ENCODE measurements around the gene ARFGEF2.
"Not testable (repeated sequence)": the region's sequence is repeated elsewhere in the genome, so short reads cannot be mapped to it uniquely, and the experiment has no call there.

The ARFGEF2 gene

DNA sequence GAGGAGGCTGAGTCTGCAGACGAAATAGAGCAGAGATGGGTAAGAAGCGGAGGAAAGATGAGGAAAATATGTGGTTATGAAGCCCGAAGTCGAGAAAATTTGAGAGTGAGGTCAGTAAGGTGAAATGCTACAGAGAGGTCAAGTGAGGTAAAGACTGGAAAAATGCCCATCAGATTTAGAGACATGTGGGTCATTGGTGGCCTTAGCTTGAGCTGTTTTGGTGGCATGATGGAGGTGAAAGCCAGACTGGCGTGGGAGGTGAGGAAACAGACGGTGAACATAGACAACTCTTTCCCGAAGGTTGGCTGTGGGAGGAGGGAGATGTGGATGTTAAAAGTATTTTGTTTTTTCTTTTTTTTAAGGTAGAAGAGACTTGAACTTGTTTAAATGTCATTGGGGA lies 9.4 kb downstream of the ARFGEF2 start:
- no peak for DNase-seq

DNA sequence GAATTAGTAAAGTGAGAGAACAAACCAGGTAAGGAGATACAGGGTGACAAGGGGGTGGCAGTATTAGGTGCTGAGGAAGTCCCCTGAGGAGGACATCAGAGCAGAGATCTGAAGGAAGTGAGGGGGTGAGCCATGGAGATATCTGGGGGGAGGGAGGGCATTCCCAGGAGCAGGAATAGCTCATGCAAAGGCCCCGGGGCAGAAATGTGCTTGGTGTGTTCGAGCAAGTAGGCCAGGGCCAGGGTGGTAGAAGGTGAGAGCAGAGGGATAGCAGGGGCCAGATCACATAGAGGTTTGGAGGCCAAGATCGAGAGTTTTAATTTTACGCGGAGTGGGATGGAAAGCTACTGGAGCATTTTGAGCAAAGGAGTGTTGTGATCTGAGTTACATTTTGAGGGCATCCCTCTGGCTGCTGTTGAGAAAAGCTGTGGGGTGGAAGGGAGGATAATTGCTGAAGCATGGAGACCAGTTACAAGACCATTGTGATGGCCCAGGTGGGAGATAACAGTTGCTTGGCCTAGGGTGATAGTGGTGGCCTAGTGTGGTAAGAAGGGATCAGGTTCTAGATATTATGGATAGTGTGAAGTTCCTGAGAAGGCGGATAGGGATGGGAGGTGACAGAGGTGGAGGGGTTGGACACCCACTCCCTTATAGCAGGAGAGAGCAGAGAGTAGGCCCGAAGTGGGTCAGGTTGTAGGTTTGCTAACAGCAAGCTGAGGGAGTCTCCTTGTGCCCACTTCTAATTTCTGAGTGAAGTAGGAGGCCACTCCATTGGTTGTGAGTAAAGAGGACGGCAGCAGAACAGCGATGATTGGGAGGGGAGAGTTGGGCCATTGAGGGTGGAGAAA lies 10.2 kb downstream of the ARFGEF2 start:
- no peak for DNase-seq

- no peak for DNase-seq
Observed at GRCh38 chr20:48932375-48932941, 10.9 kb downstream of the ARFGEF2 start.

DNA sequence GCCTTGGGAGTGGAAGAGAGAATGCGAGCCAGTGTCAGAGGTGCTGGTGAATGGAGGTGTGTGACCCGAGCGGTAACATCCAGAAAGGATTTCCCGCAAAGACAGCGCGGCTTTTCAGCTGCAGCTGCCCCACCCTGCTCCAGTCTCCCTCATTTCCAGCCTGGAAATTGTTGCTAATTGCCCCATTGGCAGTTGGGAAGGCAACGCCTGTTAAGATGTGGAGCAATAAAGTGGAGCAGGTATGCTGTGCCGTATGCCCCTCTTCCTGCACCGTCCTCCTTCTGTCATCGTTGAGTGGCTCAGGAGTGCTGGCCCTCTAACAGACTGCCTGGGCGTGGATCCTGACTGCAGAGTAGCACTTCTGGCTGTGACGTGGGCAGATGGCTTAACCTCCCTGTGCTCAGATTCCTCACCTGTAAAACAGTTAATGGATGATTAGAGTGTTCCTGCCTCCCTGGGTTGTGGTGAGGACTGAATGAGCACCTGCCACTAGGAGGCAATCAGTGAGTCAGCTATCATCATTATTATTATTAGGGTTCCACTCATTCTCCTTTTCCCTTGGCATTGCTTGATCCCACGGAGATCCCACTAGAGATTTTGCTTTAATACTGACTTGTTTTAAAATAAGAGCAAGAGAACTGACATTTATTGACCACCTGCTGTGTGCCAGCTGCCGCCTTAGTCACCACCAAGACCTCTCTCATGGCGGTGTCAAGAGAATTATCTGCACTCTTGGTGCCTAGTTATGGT lies 11.7 kb downstream of the ARFGEF2 start:
- DNase-seq = peak; percentile 96

DNA sequence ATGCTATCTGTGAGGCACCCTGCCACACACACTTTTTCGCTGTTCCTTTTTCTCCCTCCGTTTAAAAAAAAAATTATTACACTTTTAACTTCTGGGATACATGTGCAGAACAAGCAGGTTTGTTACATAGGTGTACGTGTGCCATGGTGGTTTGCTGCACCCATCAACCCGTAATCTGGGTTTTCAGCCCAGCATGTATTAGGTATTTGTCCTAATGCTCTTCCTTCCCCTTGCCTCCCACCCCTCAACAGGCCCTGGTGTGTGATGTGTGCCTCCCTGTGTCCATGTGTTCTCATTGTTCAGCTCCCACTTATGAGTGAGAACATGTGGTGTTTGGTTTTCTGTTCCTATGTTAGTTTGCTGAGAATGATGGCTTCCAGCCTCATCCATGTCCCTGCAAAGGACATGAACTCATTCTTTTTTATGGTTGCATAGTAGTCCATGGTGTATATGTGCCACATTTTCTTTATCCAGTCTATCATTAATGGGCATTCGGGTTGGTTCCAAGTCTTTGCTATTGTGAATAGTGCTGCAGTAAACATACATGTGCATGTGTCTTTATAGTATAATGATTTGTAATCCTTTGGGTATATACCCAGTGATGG lies 12.9 kb downstream of the ARFGEF2 start:
- DNase-seq = not testable (repeated sequence)

GRCh38 chr20:48934966-48935365 lies 13.5 kb downstream of the ARFGEF2 start:
- DNase-seq = not testable (repeated sequence)

DNA sequence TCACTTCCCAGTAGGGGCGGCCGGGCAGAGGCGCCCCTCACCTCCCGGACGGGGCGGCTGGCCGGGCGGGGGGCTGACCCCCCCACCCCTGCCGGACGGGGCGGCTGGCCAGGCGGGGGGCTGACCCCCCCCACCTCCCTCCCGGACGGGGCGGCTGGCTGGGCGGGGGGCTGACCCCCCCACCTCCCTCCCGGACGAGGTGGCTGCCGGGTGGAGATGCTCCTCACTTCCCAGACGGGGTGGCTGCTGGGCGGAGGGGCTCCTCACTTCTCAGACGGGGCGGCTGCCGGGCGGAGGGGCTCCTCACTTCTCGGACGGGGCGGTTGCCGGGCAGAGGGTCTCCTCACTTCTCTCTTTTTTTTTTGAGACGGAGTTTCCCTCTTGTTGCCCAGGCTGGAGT lies 14.7 kb downstream of the ARFGEF2 start:
- DNase-seq = not testable (repeated sequence)

- DNase-seq = no peak
Observed at GRCh38 chr20:48937674-48938073, 16.2 kb downstream of the ARFGEF2 start.

GRCh38 chr20:48938670-48939069 lies 17.2 kb downstream of the ARFGEF2 start:
- no peak for DNase-seq

DNA sequence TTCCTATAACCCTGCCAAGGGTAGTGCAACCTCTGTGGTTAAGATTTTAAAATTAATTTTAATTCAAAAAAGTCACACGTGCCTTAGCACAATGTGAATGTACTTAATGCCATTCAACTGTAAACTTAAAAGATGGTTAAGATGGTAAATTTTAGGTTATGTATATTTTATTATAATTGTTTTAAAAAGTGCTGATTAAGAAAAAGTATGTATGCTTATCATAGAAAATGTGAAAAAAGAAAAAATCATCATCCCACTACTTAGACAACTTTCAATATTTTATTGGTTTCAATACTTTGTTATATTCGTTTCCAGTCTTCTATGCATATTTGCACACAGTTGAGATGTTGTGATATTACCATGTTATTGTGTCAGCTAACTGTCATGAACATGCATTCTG lies 18.7 kb downstream of the ARFGEF2 start:
- no peak for DNase-seq

DNA sequence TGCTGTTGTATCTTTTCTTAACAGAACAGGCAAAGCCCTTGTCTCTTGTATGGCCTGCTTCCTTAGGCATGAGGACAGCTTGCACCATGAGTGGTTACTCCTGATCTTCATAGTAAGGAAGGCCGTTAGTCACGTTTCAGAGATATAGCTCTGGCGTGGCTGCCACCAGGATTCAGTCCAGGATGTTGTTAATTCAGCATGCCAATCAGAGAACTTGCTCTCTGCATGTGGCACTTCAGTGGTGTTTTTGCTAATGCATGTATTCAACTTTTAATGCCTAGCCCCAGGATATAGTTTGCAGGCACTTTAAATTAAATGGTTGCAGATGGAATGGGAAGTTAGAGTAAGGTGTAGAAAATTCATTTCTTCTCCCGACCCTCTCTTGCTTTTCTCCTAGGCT lies 20.0 kb downstream of the ARFGEF2 start:
- DNase-seq = no peak

DNA sequence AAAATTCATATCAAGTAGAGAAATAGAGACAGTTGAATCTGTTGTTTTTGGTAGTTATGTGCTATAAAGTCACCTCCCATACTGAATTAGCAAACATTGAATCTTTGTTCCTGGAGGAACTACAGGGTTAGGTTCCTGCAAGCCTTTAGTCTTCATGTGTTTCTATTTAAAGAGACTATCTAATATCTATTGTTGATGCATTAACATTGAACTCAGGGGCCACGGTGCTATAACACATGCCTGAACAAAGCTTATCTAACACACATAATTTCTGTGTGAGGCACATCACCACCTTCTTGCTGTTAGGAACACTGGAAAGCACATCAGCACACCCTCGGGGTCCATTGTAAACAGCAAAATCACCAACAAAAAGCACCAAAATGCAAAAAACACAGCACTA lies 21.2 kb downstream of the ARFGEF2 start:
- DNase-seq = no peak

DNA sequence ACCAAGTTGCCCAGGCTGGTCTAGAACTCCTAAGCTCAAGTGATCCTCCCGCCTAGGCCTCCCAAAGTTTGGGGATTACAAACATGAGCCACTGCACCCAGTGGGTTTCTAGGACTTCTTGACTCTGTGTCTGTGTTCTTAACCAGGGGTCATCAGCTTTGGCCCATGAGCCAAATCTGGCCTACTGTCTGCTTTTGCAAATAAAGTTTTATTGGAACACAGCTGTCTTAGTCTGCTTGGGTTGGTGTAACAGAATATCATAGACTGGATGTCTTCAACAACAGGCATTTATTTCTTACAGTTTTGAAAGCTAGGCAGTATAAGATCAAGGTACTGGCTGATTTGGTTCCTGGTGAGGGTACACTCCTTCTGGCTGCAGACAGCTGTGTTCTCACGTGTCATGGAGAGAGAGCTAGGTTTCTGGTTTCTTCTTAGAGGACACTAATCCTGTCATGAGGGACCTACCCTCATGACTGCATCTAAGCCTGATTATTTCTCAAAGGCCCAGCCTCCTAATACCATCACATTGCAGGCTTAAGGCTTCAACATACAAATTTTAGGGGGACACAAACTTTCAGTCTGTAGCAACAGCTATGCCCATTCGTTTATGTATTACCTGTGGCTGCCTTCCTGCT lies 23.3 kb downstream of the ARFGEF2 start:
- no peak for DNase-seq

DNA sequence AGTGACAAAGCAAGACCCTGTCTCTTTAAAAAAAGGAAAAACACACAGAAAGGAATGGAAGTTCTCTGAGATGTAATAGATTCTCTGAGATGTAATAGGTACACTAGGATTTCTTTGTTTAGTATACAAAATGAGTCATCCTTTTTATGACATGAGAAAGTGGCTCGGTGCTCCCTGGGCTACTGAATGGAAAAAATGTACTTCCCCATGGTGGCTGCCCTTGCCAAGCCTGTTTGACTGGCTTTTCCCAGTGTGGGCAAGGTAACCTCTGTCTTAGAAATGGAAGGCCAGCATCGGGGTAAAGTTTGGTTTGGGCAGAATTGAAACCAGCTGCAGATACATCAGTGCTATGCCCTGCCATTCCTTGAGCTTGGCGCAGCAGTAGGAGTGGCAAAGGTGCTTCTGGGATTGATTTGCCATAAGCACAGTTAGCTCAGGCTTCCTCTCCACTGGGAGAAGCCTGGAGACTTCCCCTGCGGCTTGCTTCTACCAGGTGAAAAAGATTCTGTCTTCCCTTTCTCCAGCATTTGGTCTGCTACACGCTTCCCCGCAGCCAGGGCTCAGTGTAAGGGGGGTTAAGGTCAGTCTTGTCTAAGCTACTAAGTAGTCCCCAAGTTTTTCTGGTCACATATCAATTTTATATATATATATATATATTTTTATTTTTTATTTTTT lies 24.5 kb downstream of the ARFGEF2 start:
- DNase-seq = peak; percentile 61

- no peak for DNase-seq
Observed at GRCh38 chr20:48948612-48949011, 27.1 kb downstream of the ARFGEF2 start.

- peak; percentile 44 for DNase-seq
Observed at GRCh38 chr20:48949304-48950170, 28.0 kb downstream of the ARFGEF2 start.

DNA sequence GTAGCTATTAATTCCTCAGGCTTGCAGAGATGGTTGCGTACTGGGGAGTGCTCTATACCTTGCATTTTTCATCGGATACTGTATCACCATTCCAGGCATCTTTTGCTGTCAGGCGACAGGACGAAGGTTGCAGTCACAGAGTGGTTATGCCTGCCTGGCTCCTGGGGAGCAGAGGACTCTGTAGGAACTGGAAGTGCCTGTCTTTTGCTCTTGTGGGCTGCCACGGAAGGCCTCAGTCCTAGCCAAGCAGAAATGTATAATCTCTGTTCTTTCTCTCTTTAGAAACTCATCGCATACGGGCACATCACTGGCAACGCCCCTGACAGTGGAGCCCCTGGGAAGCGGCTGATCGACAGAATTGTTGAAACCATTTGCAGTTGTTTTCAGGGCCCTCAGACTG lies 29.5 kb downstream of the ARFGEF2 start:
- no peak for DNase-seq

DNA sequence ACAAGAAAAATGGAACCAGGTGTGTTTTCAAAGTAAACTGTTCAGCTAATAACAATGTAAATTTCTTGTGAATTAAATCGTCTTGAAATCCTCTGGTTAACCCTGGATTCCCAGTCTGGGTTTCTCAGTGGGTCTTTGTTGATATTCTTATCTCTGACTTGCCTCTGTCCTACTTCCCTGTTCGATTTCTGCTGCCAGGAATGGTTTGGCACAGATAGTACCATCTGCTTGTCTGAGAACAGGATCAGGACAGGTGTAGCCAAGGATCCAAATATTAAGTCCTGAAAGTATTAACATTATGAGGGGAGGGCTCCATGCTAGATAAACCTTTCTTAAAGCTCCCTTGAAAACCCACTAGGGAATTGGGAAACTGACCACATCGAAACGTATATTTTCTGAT lies 30.1 kb downstream of the ARFGEF2 start:
- no peak for DNase-seq

DNA sequence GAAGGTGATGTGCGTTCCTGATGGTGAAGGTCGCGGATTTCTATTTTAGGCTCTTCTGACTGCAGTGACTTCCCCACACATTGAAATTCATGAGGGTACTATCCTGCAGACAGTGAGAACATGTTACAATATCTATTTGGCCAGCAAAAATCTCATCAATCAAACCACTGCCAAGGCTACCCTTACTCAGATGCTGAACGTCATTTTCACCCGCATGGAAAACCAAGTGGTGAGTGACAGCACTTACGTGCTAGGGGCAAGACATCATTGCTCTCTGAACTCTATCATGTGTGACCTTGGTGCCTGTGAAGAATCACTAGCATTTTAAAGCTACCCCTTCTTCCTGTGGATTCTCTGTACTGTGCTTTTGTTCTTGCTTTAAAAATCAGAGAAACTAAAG lies 31.1 kb downstream of the ARFGEF2 start:
- DNase-seq = no peak

GRCh38 chr20:48953653-48954052 lies 32.1 kb downstream of the ARFGEF2 start:
- DNase-seq = no peak

DNA sequence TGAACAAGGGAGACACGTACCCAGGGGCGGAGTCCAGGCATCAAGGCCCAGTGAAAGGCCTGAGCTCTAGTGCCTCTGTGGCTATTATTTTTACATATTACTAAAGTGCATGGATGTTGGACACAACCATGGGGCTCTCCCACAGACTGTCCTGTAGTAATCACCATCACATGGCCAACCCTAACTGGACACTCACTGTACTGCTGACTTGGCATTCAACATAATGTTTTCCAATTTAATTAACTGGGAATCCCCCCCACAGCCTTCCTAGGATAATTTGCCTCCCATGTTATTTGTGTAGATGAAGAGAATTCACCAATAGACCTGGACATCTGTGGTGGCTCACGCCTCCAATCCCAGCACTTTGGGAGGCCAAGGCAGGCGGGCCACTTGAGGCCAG lies 34.5 kb downstream of the ARFGEF2 start:
- no peak for DNase-seq
